ENCODE data around the gene SLC39A11.

GRCh38 chr17:72786209-72786608, 306.3 kb downstream of the SLC39A11 start:
- no peak for TF ChIP-seq EZH2 (IDR thresholded peaks at IDR 0.05; ENCODE audit: insufficient read depth, poor library complexity, severe bottlenecking)
- no peak for TF ChIP-seq EZH2phosphoT487 (IDR thresholded peaks at IDR 0.05; ENCODE audit: insufficient read depth, low read depth)

All from GM23248 (cell line).